KOPT-K1 (cell line): ENCODE measurements around the gene ATG7.

Source experiments
- H3K27ac ChIP-seq: fragments of 200-600 bp; sonication (generic); 2 replicates; pipeline ENCODE4 v1.5.1; 2016; ENCODE audit warnings: antibody characterized with exemption, mild to moderate bottlenecking, low read depth, low read length; ENCODE audit not compliant: poor library complexity, severe bottlenecking
- H3K36me3 ChIP-seq: fragments of 200-600 bp; sonication (generic); 2 replicates; pipeline ENCODE4 v1.5.1; 2017; ENCODE audit warnings: antibody characterized with exemption, mild to moderate bottlenecking, low read length, moderate library complexity; ENCODE audit not compliant: insufficient read depth
- H3K9me3 ChIP-seq: fragments of 200-600 bp; sonication (generic); 2 replicates; pipeline ENCODE4 v1.5.1; 2017; ENCODE audit warnings: antibody characterized with exemption, low read length, mild to moderate bottlenecking; ENCODE audit not compliant: insufficient read depth, poor library complexity, severe bottlenecking

The ATG7 gene

GRCh38 chr3:11544412-11545181 is 272.4 kb downstream of the ATG7 start:
- Histone ChIP-seq H3K9me3 (no peaks in the 10 kb centered on the region), H3K27ac (no peak overlapping the region), H3K36me3 (no peaks in the 10 kb centered on the region)

DNA sequence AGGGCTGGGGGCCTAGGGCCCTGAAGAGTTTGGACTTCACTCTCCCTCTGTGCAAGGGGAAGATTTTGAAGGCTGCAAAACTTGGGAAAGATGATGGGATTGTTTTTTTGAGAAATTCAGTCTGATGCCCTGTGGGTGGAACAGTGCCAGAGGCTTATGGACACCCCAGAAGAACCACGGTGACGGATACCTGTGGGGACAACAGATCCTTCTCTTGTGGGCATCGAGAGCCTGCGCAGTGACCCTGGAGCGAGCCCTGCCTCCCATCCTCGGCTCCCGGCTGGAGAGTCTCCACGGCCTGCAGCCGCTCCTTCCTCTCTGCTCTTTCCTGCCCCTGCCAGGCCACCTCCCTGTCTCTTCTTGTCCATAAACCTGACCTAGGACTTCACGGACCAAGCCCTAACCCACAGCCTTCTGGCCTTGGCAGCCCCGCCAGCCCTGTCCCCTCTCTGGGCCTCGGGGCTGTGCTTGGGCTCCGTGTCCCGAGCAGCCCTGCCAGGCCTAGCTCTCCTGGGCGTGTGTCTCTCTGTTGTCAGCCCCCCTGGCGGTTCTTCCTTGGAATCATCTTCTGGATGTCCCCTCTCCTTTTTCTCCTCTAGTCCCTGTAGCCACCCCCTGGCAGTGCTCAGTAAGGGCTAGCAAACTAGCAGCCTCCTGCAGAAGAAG is 273.1 kb downstream of the ATG7 start:
- no peaks in the 10 kb centered on the region for H3K9me3 ChIP-seq
- H3K36me3 ChIP-seq = no peaks in the 10 kb centered on the region
- no peak overlapping the region for H3K27ac ChIP-seq

- Histone ChIP-seq H3K36me3 (no peaks in the 10 kb centered on the region), H3K27ac (no peak overlapping the region), H3K9me3 (no peaks in the 10 kb centered on the region)
Observed at GRCh38 chr3:11546657-11547302, 274.6 kb downstream of the ATG7 start.

GRCh38 chr3:11547498-11547897 is 275.3 kb downstream of the ATG7 start:
- Histone ChIP-seq H3K9me3 (no peaks in the 10 kb centered on the region), H3K27ac (no peak overlapping the region), H3K36me3 (no peaks in the 10 kb centered on the region)

DNA sequence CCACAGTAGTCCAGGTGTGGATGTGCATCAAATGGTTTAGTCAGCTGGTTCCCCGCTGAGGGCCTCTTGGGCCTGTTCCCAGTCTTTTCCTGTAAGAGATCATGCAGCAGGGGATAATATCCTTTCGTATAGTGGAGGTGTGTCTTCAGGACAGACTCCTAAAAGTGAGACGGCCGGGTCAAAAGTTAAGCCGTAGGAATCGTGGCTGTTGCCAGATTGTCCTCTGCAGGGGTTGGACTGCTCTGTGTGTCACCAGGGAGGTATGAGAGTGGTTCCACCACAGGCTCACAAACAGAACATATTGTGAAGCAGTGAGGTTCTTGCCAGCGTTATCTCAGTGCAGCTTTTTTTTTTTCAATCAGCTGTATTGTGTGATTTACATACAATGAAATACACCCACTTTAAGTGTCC is 276.5 kb downstream of the ATG7 start:
- Histone ChIP-seq H3K36me3 (peaks cover 4% of the 10 kb centered on the region; the same call in 1 of the 2 replicates), H3K27ac (no peak overlapping the region), H3K9me3 (no peaks in the 10 kb centered on the region)

DNA sequence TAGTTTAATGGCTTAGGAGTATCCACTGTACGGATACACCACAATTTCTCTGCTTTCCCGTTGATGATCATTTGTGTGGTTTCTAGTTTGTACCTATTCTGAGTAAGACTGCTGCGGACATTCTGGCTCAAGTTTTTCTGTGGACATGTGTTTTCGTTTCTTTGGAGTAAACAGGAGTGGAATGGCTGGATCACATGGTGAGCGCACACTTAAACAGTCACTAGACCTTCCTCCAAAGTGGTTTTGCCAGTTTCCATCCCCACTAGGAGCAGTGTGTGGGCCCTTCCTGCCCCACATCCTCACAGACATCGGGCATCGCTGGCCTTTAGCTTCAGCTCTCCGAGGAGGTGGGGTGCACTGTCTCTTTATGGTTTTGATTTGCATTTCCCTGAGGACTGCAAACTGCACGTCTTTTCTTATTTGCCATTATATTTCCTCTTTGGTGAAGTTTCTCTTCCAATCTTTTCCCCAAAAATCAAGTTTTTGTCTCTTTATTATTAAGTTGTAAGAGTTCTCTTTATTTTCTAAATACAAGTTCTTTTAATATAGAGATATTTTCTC is 277.5 kb downstream of the ATG7 start:
- Histone ChIP-seq H3K9me3 (no peaks in the 10 kb centered on the region), H3K36me3 (peaks cover 13% of the 10 kb centered on the region; the same call in 1 of the 2 replicates), H3K27ac (no peak overlapping the region)

- no peaks in the 10 kb centered on the region for H3K9me3 ChIP-seq
- H3K27ac ChIP-seq = no peak overlapping the region
- peaks cover 27% of the 10 kb centered on the region for H3K36me3 ChIP-seq
Observed at GRCh38 chr3:11551036-11551435, 278.8 kb downstream of the ATG7 start.

- peaks cover 42% of the 10 kb centered on the region for H3K36me3 ChIP-seq
- H3K27ac ChIP-seq = no peak overlapping the region
- no peaks in the 10 kb centered on the region for H3K9me3 ChIP-seq
Observed at GRCh38 chr3:11552289-11553264, 280.4 kb downstream of the ATG7 start.

GRCh38 chr3:11553436-11554235 is 281.4 kb downstream of the ATG7 start:
- H3K27ac ChIP-seq = no peak overlapping the region
- H3K9me3 ChIP-seq = no peaks in the 10 kb centered on the region
- peaks cover 53% of the 10 kb centered on the region for H3K36me3 ChIP-seq

DNA sequence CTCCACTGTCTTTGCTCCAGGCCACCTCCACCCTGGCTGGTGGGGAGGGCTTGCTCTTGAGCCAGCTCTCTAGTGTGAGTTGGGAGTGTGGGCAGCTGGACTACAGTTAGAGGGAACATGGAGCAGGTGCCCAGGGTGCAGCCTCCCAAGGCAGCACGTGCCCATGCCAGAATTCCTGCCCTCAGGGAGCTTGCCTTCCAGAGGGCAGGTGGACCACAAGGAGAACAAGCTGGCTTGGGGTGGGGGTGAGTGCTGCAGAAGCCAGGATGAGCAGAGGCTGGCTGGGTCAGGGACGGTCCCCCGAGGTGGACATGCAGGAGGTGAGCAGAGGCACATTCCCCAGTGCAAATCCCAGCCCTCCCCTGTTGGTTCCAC is 282.0 kb downstream of the ATG7 start:
- Histone ChIP-seq H3K27ac (no peak overlapping the region), H3K9me3 (no peaks in the 10 kb centered on the region), H3K36me3 (peaks cover 59% of the 10 kb centered on the region)

DNA sequence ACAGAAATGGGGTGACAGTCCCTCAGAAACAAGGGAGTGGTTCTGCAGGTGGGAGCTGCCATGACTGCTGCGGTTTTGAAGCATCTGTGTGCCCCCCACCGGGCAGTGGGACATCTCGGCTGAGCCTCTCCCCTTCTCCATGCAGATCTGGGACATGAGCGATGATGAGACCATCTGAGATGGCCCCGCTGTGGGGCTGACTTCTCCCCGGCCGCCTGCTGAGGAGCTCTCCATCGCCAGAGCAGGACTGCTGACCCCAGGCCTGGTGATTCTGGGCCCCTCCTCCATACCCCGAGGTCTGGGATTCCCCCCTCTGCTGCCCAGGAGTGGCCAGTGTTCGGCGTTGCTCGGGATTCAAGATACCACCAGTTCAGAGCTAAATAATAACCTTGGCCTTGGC is 282.5 kb downstream of the ATG7 start:
- Histone ChIP-seq H3K36me3 (peaks cover 63% of the 10 kb centered on the region), H3K27ac (no peak overlapping the region), H3K9me3 (no peaks in the 10 kb centered on the region)

DNA sequence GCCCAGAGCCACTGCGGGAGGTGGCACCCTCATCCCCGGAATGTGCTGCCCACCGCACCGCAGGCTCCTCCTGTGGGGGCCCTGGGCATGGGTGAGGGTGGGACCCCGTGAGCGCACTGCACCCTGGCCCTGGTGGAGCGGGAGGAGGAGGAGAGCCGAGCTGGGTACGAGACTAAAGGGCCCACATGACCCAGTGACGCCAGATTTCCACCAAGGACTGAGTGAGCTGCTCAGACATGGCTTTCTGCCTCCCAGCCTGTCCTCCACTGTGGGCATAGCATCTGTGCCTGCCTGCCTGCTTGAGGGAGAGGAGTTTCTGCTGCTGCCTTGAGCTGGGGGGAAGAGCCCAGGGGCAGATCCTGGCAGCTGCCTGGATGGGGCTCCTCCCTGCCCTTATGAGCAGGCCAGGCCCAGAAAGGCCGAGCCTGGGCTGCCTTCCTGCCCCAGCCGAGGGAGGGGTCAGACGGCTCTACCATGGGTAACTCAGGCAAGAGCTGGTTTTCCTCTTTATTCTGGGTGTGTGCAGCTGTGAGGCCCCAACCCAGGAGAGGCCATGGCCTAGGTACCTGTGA is 283.1 kb downstream of the ATG7 start:
- Histone ChIP-seq H3K9me3 (no peaks in the 10 kb centered on the region), H3K27ac (no peak overlapping the region), H3K36me3 (peaks cover 70% of the 10 kb centered on the region)

- H3K27ac ChIP-seq = no peak overlapping the region
- no peaks in the 10 kb centered on the region for H3K9me3 ChIP-seq
- H3K36me3 ChIP-seq = peaks cover 77% of the 10 kb centered on the region
Observed at GRCh38 chr3:11555881-11556633, 283.9 kb downstream of the ATG7 start.
